Testis (tissue), 2 donors: ENCODE results near the gene TP53INP2.
"Not testable (repeated sequence)": the region's sequence is repeated elsewhere in the genome, so short reads cannot be mapped to it uniquely, and the experiment has no call there.

Experiments
- POLR2A ChIP-seq: fragments of 450-650 bp; IDR thresholded peaks from one replicate; pipeline ENCODE4 v1.6.1; 2017; ENCODE audit warnings: antibody characterized with exemption, mild to moderate bottlenecking, moderate library complexity
- TF ChIP-seq, protein P1 (sequence below), 3 experiments: fragments of 450-650 bp in 2 of 3; fragments of 200-600 bp in 1 of 3; sonication (generic) in 1 of 3; IDR thresholded peaks; one replicate each; pipeline ENCODE4 v1.5.1; 2016 to 2019; ENCODE audit warnings: antibody characterized with exemption in 3 of 3, mild to moderate bottlenecking in 2 of 3, moderate library complexity in 1 of 3

- TF ChIP-seq, protein P1, sequence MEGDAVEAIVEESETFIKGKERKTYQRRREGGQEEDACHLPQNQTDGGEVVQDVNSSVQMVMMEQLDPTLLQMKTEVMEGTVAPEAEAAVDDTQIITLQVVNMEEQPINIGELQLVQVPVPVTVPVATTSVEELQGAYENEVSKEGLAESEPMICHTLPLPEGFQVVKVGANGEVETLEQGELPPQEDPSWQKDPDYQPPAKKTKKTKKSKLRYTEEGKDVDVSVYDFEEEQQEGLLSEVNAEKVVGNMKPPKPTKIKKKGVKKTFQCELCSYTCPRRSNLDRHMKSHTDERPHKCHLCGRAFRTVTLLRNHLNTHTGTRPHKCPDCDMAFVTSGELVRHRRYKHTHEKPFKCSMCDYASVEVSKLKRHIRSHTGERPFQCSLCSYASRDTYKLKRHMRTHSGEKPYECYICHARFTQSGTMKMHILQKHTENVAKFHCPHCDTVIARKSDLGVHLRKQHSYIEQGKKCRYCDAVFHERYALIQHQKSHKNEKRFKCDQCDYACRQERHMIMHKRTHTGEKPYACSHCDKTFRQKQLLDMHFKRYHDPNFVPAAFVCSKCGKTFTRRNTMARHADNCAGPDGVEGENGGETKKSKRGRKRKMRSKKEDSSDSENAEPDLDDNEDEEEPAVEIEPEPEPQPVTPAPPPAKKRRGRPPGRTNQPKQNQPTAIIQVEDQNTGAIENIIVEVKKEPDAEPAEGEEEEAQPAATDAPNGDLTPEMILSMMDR (IDR thresholded peaks at IDR 0.05): not testable (repeated sequence)
- not testable (repeated sequence) for TF ChIP-seq POLR2A
Measured at GRCh38 chr20:34661811-34662210, 42.3 kb upstream of the TP53INP2 start.
